GM18861 (cell line): Measurements from ENCODE around the gene RHBDF2.

Experiments
- ATAC-seq: cut with Tn5 transposase; IDR thresholded peaks from one replicate; pipeline ENCODE4 v1.9.1; 2021; ENCODE audit not compliant: unreplicated experiment

The RHBDF2 gene

GRCh38 chr17:76441686-76442340 is 59.4 kb downstream of the RHBDF2 start:
- ATAC-seq: no peak

DNA sequence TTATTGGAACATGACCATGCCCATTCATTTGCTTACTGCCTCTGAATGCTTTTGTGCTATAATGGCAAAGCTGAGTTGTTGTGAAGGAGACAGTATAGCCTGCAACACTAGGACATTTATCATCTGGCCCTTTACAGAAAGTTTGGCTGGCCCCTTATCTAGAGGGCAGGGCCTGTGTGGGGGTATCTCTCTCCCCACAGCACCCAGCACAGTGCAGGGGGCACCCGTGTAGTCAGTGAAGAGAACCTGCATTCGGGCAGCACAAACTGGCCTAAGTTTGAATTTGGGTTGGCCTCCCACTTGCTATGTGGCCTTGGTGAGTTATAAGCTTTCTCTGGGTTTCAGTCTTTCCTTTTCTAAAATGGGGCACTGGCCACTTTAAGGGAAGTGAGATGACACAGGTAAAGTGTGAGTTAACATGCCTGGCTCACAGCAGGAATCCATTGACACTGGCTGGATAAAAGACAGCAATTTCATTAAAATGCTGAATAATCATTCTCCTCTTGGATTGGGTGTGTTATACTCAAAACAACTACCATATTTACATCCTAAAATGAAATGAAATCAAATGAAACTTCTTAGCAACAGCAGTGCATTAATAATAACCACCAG is 60.4 kb downstream of the RHBDF2 start:
- ATAC-seq: no peak

DNA sequence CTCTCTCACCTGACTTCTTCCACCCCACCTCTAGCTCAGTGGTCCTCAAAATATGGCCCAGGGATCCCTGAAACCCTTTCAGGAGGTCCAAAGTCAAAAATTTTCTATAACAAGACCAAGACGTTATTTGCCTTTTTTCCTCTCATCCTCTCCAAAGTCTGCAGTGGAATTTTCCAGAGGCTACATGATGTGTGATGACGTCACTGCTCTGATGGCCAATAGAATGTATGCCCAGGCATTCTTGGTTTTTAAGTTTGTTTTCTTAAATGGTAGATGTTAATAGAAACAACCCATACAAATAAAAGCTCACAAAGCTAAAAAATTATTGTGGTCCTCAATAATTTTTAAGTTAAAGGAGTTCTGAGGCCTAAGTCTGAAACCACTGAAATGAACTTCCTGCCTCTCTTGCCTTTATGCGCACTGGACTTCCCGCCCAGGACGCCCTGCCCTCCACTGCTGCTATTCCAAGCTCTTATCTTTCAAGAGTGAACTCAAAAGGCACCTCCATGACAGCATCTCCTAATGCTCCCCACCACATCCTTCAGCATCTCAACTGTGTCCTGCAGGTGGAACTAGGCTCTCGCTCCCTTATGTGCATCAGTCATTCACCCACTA is 61.8 kb downstream of the RHBDF2 start:
- no peak for ATAC-seq

DNA sequence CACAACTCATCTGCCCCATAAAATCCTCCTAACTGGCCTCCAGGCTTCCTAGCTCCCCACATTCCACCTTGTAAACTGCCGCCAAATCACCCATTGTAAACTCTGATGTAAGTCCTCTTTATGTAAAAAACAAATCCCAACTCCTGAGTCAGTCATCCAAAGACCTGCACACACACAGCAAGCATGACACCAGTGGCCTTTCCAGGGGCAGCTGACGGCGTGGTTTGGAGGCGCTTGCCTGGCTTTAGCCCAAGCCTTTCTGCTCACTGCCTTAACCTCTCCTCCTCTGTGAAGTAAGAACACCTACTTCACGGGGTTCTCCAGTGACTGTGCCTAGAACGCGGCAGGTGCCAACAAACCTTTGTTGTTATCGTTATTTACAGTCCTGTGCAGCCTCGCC is 62.3 kb downstream of the RHBDF2 start:
- ATAC-seq: no peak

- no peak for ATAC-seq
These were observed 63.5 kb downstream of the RHBDF2 start for GRCh38 chr17:76437467-76438402.

DNA sequence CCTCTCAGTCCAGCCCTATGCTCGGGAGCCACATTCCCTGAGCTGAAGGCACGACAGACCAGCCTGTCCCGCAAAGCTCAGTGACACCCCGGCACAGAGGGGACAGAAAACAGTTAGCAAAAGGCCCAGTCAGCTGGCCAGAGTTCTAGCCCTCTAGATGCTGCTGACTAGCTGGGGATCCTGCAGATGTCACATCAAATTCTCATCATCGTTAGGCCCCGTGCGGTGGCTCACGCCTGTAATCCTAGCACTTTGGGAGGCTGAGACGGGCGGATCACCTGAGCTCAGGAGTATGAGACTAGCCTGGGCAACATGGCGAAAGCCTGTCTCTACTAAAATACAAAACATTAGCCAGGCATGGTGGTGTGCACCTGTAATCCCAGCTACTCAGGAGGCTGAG is 65.5 kb downstream of the RHBDF2 start:
- ATAC-seq: no peak

DNA sequence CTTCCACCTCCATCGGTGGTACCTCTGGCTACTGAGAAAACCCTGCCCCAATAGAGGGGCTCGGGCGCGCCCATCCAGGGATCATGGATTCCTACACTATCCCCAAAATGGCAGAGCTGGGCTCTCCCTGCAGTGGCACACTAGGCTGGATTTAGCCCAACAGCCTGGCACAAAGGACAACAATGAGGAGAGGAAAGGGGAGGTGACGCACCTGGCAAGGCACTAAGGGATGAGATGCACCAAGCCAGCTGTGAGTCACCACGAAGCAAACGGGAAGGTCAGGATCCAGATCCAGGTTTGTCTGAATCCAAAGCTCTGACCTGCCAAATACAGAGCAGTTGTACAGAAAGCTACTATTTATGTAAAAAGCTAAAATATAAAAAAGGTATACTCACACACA is 66.4 kb downstream of the RHBDF2 start:
- ATAC-seq: no peak

DNA sequence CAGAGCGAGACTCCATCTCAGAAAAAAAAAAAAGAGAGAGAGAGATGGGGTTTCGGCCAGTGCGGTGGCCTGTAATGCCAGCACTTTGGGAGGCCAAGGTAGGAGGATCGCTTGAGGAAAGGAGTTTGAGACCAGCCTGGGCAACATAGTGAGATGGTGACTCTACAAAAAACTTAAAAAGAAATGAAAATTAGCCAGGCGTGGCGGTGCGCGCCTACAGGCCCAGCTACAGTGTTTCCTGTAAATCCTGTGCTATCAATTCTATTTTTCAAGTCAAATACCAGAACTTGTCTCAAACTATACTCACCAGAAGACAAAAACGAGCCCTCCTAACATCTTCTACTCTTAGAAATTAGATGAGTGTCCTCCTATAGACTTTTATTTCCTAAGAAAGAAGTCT is 67.5 kb downstream of the RHBDF2 start:
- no peak for ATAC-seq

DNA sequence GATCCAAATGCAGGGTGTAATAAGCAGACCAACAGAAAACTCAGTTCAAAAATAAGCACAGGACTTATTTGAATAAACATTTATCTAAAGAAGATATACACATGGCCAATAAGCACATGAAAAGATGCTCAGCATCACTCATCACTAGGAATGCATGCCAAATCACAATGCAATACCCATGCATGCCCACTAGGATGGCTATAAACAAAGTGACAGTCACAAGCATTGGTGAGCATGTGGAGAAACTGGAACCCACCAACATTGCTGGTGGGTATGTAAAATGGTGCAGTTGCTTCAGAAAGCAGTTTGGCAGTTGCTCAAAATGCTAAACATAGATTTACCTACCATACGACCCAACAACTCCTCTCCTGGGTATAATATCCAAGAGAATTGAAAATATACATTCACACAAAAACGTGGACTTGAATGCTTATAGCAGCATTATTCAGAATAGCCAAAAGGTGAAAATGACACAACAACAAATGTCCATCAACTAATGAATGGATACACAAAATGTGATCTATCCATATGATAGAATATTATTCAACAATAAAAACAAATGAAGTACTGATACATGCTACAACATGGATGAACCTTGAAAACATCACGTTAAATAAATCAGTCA is 68.4 kb downstream of the RHBDF2 start:
- no peak for ATAC-seq

DNA sequence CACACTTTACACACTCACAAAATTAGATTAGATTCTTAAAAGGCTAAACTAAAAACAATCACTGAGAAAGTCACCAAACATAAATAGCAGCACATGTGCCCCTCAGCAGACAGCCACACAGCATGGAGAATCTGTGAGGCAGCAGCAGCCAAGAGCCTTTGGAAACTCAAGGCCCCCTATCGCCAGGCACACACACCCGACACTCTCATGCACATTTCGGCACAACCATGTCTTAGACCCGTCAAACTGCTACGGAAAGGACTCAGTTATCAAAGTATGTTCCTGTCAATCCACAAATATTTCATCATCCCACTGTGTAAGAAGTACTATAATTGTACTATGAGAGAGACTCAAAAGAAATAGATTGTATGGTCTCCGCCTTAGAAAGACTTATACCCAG is 69.2 kb downstream of the RHBDF2 start:
- ATAC-seq: no peak

- no peak for ATAC-seq
These were observed 69.7 kb downstream of the RHBDF2 start for GRCh38 chr17:76431509-76431908.

GRCh38 chr17:76428511-76428910 is 72.7 kb downstream of the RHBDF2 start:
- no peak for ATAC-seq

- ATAC-seq: no peak
These were observed 73.6 kb downstream of the RHBDF2 start for GRCh38 chr17:76427501-76428231.

DNA sequence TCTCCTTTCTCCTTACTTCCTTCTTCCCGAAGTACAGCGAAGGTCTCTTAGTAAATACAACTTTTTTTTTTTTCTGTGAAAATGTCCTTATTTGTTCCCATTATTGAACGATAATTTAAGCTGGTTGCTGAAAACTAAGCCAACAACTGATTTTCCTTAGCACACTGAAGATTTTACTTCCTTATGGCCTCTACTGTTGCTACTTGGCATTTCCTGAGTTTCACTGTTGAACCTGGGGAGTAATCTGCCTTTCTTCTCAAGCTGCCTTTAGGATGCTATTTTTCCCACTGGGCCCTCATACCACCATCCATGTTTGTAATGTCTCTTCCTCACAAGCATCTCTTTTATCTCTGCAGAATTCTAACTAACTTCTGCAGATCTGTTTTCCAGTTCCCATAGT is 74.4 kb downstream of the RHBDF2 start:
- ATAC-seq: no peak

DNA sequence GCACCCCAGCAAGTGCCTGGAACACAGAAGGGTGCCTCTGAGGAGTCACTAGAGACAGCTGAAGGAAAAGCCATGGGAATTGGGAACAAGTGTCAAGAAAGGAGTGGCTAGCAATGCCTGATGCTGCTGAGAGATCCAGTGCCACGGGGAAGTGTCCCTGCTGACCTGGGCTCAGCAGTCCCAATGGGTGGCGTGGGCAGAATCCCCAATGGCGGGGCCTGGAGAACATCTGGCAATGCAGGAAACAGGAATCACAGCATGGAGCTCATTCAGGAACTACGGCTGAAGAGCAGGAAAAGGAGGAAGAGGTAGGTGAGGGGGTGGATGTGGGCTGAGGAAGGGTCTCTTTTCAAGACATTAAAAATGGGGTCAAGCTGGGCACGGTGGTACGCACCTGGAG is 78.4 kb downstream of the RHBDF2 start:
- no peak for ATAC-seq

DNA sequence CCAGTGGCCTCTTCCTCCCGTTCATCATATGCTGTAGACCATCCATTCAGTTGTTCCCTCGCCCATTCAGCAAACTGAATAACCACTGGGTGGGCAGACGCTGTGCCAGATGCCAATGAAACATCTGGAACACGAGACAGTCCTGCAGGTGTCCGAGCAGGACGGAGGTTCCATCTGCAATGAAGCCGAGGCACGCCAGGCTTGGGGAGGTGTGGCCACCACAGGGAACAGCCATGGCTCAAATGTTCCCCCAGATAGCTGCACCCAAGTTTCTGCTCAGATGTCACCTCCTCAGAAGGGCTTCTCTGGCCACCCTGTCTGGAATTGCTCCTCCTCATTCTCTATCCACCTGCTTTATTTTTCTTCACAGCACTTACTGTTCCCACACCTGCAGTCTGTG is 78.8 kb downstream of the RHBDF2 start:
- no peak for ATAC-seq

- no peak for ATAC-seq
These were observed 80.2 kb downstream of the RHBDF2 start for GRCh38 chr17:76421044-76421407.
